DMS153 (cell line): ENCODE measurements around the gene AGMAT.

Source experiments
- DNase-seq: peaks from one replicate; lab custom pipeline; 2025; lab: John Stamatoyannopoulos, UW

The AGMAT gene

GRCh38 chr1:15584489-15585363, at the start of gene AGMAT:
Gene AGMAT, minus strand, starts transcription at chr1:15585051. Its CDS starts 84 bp downstream, at chr1:15584967.
- DNase-seq = peak; percentile 11

GRCh38 chr1:15633756-15634420, 49.0 kb upstream of the AGMAT start:
- DNase-seq = no peak

- no peak for DNase-seq
Measured at GRCh38 chr1:15628003-15628402, 43.2 kb upstream of the AGMAT start.

- DNase-seq = no peak
Measured at GRCh38 chr1:15627343-15627988, 42.6 kb upstream of the AGMAT start.

- DNase-seq = no peak
Measured at GRCh38 chr1:15626269-15626950, 41.6 kb upstream of the AGMAT start.

- DNase-seq = no peak
Measured at GRCh38 chr1:15625056-15625917, 40.4 kb upstream of the AGMAT start.

- no peak for DNase-seq
Measured at GRCh38 chr1:15624133-15624714, 39.4 kb upstream of the AGMAT start.

GRCh38 chr1:15623435-15623834, 38.6 kb upstream of the AGMAT start:
- no peak for DNase-seq

- DNase-seq = no peak
Measured at GRCh38 chr1:15622712-15623373, 38.0 kb upstream of the AGMAT start.

GRCh38 chr1:15621975-15622374, 37.1 kb upstream of the AGMAT start:
- no peak for DNase-seq

GRCh38 chr1:15620902-15621682, 36.2 kb upstream of the AGMAT start:
- DNase-seq = no peak

- no peak for DNase-seq
Measured at GRCh38 chr1:15620155-15620545, 35.3 kb upstream of the AGMAT start.

- no peak for DNase-seq
Measured at GRCh38 chr1:15618655-15619525, 34.0 kb upstream of the AGMAT start.

- DNase-seq = no peak
Measured at GRCh38 chr1:15618077-15618654, 33.3 kb upstream of the AGMAT start.

GRCh38 chr1:15617173-15618076, 32.6 kb upstream of the AGMAT start, which contains the start of gene DDI2:
Gene DDI2, plus strand, starts transcription at chr1:15617458. Its CDS starts 213 bp downstream, at chr1:15617671.
- peak; percentile 94 for DNase-seq

GRCh38 chr1:15616373-15617172, 31.7 kb upstream of the AGMAT start:
- no peak for DNase-seq
